Mesothelial cell of epicardium (in vitro differentiated cells): ENCODE measurements around the gene TACC2. TPM values are rescaled to one million over a fixed set of nuclear protein-coding genes. Genes with fewer than 3 reads are reported as not detected.

ENCODE experiments used
- DNase-seq, 2 experiments: peaks; one replicate each; pipeline ENCODE4 v3.0.0; 2021; ENCODE audit warnings: low spot score in 2 of 2; ENCODE audit not compliant: unreplicated experiment in 2 of 2
- H3K27ac Mint-ChIP-seq: 2 replicates; pipeline ENCODE4 v1.8.0; 2021; ENCODE audit warnings: mixed read lengths
- H3K27me3 Mint-ChIP-seq: 2 replicates; pipeline ENCODE4 v1.8.0; 2021; ENCODE audit warnings: low read depth, mixed read lengths
- H3K36me3 Mint-ChIP-seq: 2 replicates; pipeline ENCODE4 v1.8.0; 2021; ENCODE audit warnings: mixed read lengths
- H3K4me1 Mint-ChIP-seq: 2 replicates; pipeline ENCODE4 v1.8.0; 2021; ENCODE audit warnings: mixed read lengths
- H3K4me3 Mint-ChIP-seq: 2 replicates; pipeline ENCODE4 v1.8.0; 2021; ENCODE audit warnings: mild to moderate bottlenecking, moderate library complexity, mixed read lengths
- H3K9me3 Mint-ChIP-seq: 2 replicates; pipeline ENCODE4 v1.8.0; 2021; ENCODE audit warnings: mixed read lengths
- total RNA-seq: library from RNA; stranded (reverse); gene quantifications from 3 replicates; pipeline ENCODE4 v1.2.1, GENCODE V29; 2021
- TF ChIP-seq, protein P1 (sequence below): fragments of 200-600 bp; sonication (generic); IDR thresholded peaks from one replicate; pipeline ENCODE4 v1.5.0; 2021; ENCODE audit warnings: antibody characterized with exemption; ENCODE audit not compliant: unreplicated experiment

The TACC2 gene
- total RNA-seq, 1 donor from 2014 or later = 25.5 TPM

DNA sequence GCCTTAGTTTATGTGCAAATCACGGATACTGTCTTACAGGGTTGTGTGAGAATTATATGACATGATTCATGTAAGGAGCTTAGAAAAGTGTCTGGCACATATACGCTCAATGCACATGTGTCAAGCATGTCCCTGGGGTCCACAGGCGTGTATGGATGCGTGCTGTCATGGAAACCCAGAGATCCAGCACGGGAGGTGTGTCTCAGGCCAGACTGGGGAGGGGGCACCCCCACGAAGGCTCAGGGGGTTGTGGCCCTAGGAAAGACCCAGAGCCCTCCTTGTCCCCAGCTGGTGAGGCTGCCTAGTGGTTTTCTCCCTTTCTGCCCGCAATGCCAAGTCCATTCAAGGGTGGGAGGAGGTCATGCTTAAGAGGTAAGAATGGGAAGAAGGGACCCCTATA lies 291.2 kb downstream of the TACC2 start:
- no peaks in the 10 kb centered on the region for H3K36me3 Mint-ChIP-seq
- peaks cover 3% of the 10 kb centered on the region for H3K9me3 Mint-ChIP-seq
- no peak for DNase-seq
- no peak overlapping the region for H3K27ac Mint-ChIP-seq
- peaks cover 11% of the 10 kb centered on the region for H3K27me3 Mint-ChIP-seq
- no peaks in the 10 kb centered on the region for H3K4me1 Mint-ChIP-seq
- TF ChIP-seq, protein P1, sequence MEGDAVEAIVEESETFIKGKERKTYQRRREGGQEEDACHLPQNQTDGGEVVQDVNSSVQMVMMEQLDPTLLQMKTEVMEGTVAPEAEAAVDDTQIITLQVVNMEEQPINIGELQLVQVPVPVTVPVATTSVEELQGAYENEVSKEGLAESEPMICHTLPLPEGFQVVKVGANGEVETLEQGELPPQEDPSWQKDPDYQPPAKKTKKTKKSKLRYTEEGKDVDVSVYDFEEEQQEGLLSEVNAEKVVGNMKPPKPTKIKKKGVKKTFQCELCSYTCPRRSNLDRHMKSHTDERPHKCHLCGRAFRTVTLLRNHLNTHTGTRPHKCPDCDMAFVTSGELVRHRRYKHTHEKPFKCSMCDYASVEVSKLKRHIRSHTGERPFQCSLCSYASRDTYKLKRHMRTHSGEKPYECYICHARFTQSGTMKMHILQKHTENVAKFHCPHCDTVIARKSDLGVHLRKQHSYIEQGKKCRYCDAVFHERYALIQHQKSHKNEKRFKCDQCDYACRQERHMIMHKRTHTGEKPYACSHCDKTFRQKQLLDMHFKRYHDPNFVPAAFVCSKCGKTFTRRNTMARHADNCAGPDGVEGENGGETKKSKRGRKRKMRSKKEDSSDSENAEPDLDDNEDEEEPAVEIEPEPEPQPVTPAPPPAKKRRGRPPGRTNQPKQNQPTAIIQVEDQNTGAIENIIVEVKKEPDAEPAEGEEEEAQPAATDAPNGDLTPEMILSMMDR = no peak
- no peak overlapping the region for H3K4me3 Mint-ChIP-seq

DNA sequence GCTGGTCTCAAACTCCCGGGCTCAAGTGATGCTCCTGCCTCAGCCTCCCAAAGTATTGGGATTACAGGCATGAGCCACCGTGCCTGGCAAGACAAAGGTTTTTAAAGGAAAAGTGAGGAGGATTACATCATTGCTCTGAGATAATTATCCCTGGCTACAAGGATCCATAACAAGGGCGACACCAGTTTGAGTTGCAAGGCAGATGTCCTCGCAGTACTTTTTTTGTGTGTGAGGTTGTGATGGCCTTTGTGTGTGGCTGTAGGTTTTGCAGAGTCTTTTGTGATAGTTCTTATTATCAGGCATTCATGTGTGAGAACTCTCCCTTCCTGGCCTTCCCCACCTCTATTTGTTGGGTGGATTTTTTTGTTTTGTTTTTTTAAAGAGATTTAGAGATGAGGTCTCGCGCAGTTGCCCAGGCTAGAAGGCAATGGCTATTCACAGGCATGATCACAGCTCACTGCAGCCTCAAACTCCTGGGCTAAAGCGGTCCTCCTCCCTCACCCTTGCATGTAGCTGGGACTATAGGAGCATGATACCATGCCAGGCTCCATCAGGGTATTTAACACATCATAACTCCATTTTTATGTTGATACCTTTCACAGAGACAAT lies 292.2 kb downstream of the TACC2 start:
- Mint-ChIP-seq H3K4me3 (no peak overlapping the region), H3K27ac (no peak overlapping the region), H3K27me3 (peaks cover 11% of the 10 kb centered on the region), H3K4me1 (no peaks in the 10 kb centered on the region), H3K9me3 (peaks cover 4% of the 10 kb centered on the region), H3K36me3 (no peaks in the 10 kb centered on the region)
- TF ChIP-seq, protein P1 = no peak
- DNase-seq = no peak

DNA sequence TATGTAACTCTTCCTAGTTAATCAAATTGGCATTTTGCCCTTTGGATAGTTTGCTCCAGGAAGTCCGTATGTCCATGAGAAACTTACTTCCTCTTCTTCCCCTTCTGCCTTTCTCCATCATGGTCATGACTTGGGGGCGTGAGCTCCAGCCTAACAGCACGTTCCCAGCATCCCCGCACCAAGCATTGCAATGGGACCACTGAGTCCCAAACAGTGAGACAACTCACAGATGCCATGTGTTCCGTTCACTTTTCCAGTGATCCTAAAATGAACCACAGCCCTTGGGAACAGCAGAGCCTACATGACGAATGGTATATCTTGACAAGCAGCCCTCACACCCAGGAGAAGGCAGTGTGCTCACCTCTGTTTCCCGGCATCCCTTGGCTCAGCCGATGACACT lies 292.8 kb downstream of the TACC2 start:
- Mint-ChIP-seq H3K27me3 (peaks cover 11% of the 10 kb centered on the region), H3K36me3 (no peaks in the 10 kb centered on the region), H3K4me1 (no peaks in the 10 kb centered on the region), H3K4me3 (no peak overlapping the region), H3K27ac (no peak overlapping the region), H3K9me3 (peaks cover 4% of the 10 kb centered on the region)
- DNase-seq = no peak
- TF ChIP-seq, protein P1 = no peak

DNA sequence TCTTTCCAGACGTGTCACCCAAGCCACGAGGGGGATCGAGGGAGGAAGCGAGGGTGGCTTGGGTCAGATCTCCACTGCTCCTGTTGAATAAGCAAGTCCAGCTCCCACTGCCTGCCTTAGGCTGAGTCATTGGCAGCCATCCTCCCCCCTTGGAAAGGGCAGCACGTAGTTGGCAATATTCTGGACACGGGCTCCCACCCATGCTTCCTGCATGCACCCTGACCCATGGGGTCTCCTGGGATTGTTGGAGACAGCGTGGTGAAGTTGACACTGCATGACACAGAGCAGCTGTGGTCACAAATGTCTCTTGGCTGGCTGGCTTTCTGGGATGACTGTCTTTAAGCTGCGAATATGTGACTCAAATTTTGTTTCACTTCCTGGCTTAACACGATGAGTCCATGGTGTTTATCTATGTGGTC lies 293.3 kb downstream of the TACC2 start:
- Mint-ChIP-seq H3K9me3 (peaks cover 4% of the 10 kb centered on the region), H3K36me3 (no peaks in the 10 kb centered on the region), H3K4me1 (peaks cover 2% of the 10 kb centered on the region), H3K27me3 (peaks cover 11% of the 10 kb centered on the region), H3K4me3 (no peak overlapping the region), H3K27ac (no peak overlapping the region)
- DNase-seq = no peak
- TF ChIP-seq, protein P1 = no peak

DNA sequence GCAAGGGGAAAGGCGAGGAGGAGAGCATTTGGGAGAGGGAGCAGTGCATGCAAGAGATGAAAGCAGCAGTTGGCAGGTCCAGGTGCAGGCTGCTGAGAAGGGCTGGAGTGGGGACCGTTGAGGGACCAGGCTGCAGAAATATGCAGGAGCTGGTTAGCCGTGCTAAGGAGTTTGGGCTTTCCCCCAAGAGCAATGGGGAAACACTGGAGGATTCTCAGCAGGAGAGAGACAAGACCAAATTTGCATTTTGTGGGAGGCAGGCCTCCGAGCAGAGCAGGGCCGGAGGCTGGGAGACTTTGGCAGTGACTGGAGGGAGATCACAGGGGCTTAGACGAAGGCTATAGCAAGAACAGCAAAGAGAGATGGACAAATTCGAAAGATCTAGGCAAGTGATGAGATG lies 293.9 kb downstream of the TACC2 start:
- TF ChIP-seq, protein P1 = no peak
- Mint-ChIP-seq H3K27me3 (peaks cover 11% of the 10 kb centered on the region), H3K27ac (no peak overlapping the region), H3K36me3 (no peaks in the 10 kb centered on the region), H3K4me1 (peaks cover 5% of the 10 kb centered on the region), H3K9me3 (peaks cover 4% of the 10 kb centered on the region), H3K4me3 (no peak overlapping the region)
- no peak for DNase-seq
